HepG2 (cell line): ENCODE measurements around the gene IRS2. TPM values are rescaled to one million over a fixed set of nuclear protein-coding genes. Genes with fewer than 3 reads are reported as not detected.
A peak's percentile ranks its signal among the peaks of the same experiment; 100 is the strongest.

Experiments
- AHDC1 ChIP-seq: sonication (generic); formaldehyde crosslinking; IDR thresholded peaks from 2 replicates; pipeline ENCODE4 v1.5.1; 2020; ENCODE audit warnings: mild to moderate bottlenecking, missing genetic modification reagents, borderline replicate concordance
- GFI1 ChIP-seq: sonication (generic); formaldehyde crosslinking; IDR thresholded peaks from 2 replicates; pipeline ENCODE4 v1.5.0; 2020; ENCODE audit warnings: missing genetic modification reagents, mild to moderate bottlenecking, borderline replicate concordance
- GPN1 ChIP-seq: sonication (generic); formaldehyde crosslinking; IDR thresholded peaks from 2 replicates; pipeline ENCODE4 v1.5.1; 2020; ENCODE audit warnings: missing genetic modification reagents, borderline replicate concordance
- HOMEZ ChIP-seq: IDR thresholded peaks from 2 replicates; pipeline ENCODE4 v1.6.1; 2016; ENCODE audit warnings: low read depth
- HOXA3 ChIP-seq: sonication (generic); formaldehyde crosslinking; IDR thresholded peaks from 2 replicates; pipeline ENCODE4 v1.5.0; 2020; ENCODE audit warnings: missing genetic modification reagents
- KDM2A ChIP-seq: sonication (generic); formaldehyde crosslinking; IDR thresholded peaks from 2 replicates; pipeline ENCODE4 v1.4.0; 2020; ENCODE audit warnings: low read depth, missing genetic modification reagents, borderline replicate concordance
- MTF1 ChIP-seq: sonication (generic); formaldehyde crosslinking; IDR thresholded peaks from 2 replicates; pipeline ENCODE4 v1.5.0; 2020; ENCODE audit warnings: missing genetic modification reagents
- SNAPC4 ChIP-seq: sonication (generic); formaldehyde crosslinking; IDR thresholded peaks from 2 replicates; pipeline ENCODE4 v1.4.0; 2020; ENCODE audit warnings: mild to moderate bottlenecking, missing genetic modification reagents
- SOX5 ChIP-seq: IDR thresholded peaks from 2 replicates; pipeline ENCODE4 v1.6.1; 2016; ENCODE audit warnings: borderline replicate concordance
- SOX6 ChIP-seq, 2 experiments: fragments of 450-650 bp in 1 of 2; sonication (generic) in 1 of 2; formaldehyde crosslinking in 1 of 2; IDR thresholded peaks; 2 replicates each; pipeline versions ENCODE4 v1.4.0 to v1.6.1; 2017 to 2020; ENCODE audit warnings: antibody characterized with exemption in 1 of 2, mild to moderate bottlenecking in 1 of 2, missing genetic modification reagents in 1 of 2
- SP5 ChIP-seq: IDR thresholded peaks from 2 replicates; pipeline ENCODE4 v1.6.1; 2016; ENCODE audit warnings: low read depth, borderline replicate concordance
- TP53 ChIP-seq: sonication (generic); formaldehyde crosslinking; conservative IDR thresholded peaks from 2 replicates; pipeline ENCODE4 v1.4.0; 2020; ENCODE audit warnings: missing genetic modification reagents
- ZNF280D ChIP-seq: sonication (generic); formaldehyde crosslinking; IDR thresholded peaks from 2 replicates; pipeline ENCODE4 v1.5.1; 2020; ENCODE audit warnings: mild to moderate bottlenecking, missing genetic modification reagents
- ZNF672 ChIP-seq: sonication (generic); formaldehyde crosslinking; IDR thresholded peaks from 2 replicates; pipeline ENCODE4 v1.8.1; 2022; ENCODE audit warnings: missing genetic modification reagents
- polyA plus RNA-seq, 8 experiments: library from polyadenylated mRNA; depleted of rRNA in 3 of 8; stranded (reverse) in 7 of 8; unstranded in 1 of 8; fragments of >200 nt; fragmentation: Illumina TruSeq in 4 of 8; extraction: Trizol in 4 of 8; gene quantifications; 2 replicates each; pipeline versions ENCODE4 v1.2.1 to v1.2.3, GENCODE V29; 2011 to 2016; ENCODE audit warnings: low read depth in 4 of 8, missing spikeins in 1 of 8, mixed read lengths in 1 of 8; ENCODE audit not compliant: insufficient read depth in 1 of 8
- total RNA-seq, 5 experiments: library from RNA; depleted of rRNA; stranded (reverse); fragments of >200 nt; fragmentation: Illumina TruSeq; extraction: Trizol; gene quantifications; 2 replicates each; pipeline ENCODE4 v1.2.3, GENCODE V29; 2016; ENCODE audit warnings: low read depth in 1 of 5

IRS2 gene
- total and polyA plus RNA-seq, 2 of the 13 experiments (the other 11 are each of a cell fraction or from before 2014, with no cell fraction given), result 0.02 to 0.04 TPM

- TF ChIP-seq GPN1 (no peak), GFI1 (CRISPR knock-in tag) (0 out of 2 replicates have a peak, but pooled peaks have one; percentile 44), ZNF280D (CRISPR knock-in tag) (no peak), KDM2A (CRISPR knock-in tag) (no peak), HOXA3 (CRISPR knock-in tag) (no peak), SOX5 (CRISPR knock-in tag) (0 out of 2 replicates have a peak, but pooled peaks have one; percentile 17), MTF1 (no peak), ZNF672 (CRISPR knock-in tag) (no peak), AHDC1 (CRISPR knock-in tag) (peak; percentile 66; the same call in 1 of the 2 replicates), SOX6 (IDR thresholded peaks at IDR 0.05) (no peak), SOX6 (CRISPR knock-in tag; IDR thresholded peaks at IDR 0.05) (peak; percentile 62), TP53 (no peak), SNAPC4 (CRISPR knock-in tag) (no peak), HOMEZ (no peak), SP5 (no peak)
Measured at GRCh38 chr13:109720758-109721184, 65.6 kb downstream of the IRS2 start (continued).
